OCI-LY3 (cell line): Measurements from ENCODE around the gene LRRC4C.

Experiments
- CTCF ChIP-seq: fragments of 200-600, 300-600 bp; sonication (generic); IDR thresholded peaks from 2 replicates; pipeline ENCODE4 v1.5.1; 2014; ENCODE audit warnings: antibody characterized with exemption, low read length, low read depth
- EZH2phosphoT487 ChIP-seq: fragments of 200-600 bp; shearing (Covaris generic); IDR thresholded peaks from 2 replicates; pipeline ENCODE4 v1.6.1; 2018; ENCODE audit warnings: antibody characterized with exemption, mixed run types, low read depth

- TF ChIP-seq CTCF (no peak), EZH2phosphoT487 (no peak)
Measured at GRCh38 chr11:40444151-40444550, 1015.3 kb downstream of the LRRC4C start.
